Testis (tissue), 2 donors: ENCODE results near the gene SERPINB2.

Experiments
- CTCF ChIP-seq, 3 experiments: fragments of 450-650 bp in 2 of 3; fragments of 200-600 bp in 1 of 3; sonication (generic) in 1 of 3; IDR thresholded peaks; one replicate each; pipeline ENCODE4 v1.5.1; 2016 to 2019; ENCODE audit warnings: antibody characterized with exemption in 3 of 3, mild to moderate bottlenecking in 2 of 3, moderate library complexity in 1 of 3
- POLR2A ChIP-seq: fragments of 450-650 bp; IDR thresholded peaks from one replicate; pipeline ENCODE4 v1.6.1; 2017; ENCODE audit warnings: antibody characterized with exemption, mild to moderate bottlenecking, moderate library complexity

- TF ChIP-seq POLR2A: no peak
- TF ChIP-seq CTCF (IDR thresholded peaks at IDR 0.05): no peak
Observed at GRCh38 chr18:63888470-63889190, 1.1 kb downstream of the SERPINB2 start.
